HUES6 (cell line): ENCODE measurements around the gene ARF5.

Source experiments
- H3K27ac ChIP-seq: 2 replicates; pipeline ENCODE4 v1.7.0; 2013; ENCODE audit warnings: low read depth, mild to moderate bottlenecking, low read length, inconsistent platforms
- H3K27me3 ChIP-seq: 2 replicates; pipeline ENCODE4 v1.6.1; 2013; ENCODE audit warnings: low read length; ENCODE audit not compliant: control insufficient read depth, insufficient read depth
- H3K36me3 ChIP-seq: 2 replicates; pipeline ENCODE4 v1.6.1; 2013; ENCODE audit warnings: low read length; ENCODE audit not compliant: control insufficient read depth, insufficient read depth
- H3K4me1 ChIP-seq: 2 replicates; pipeline ENCODE4 v1.6.1; 2013; ENCODE audit warnings: low read length; ENCODE audit not compliant: control insufficient read depth, insufficient read depth
- H3K4me3 ChIP-seq: 2 replicates; pipeline ENCODE4 v1.5.1; 2013; ENCODE audit warnings: low read depth, low read length
- H3K9ac ChIP-seq: one replicate; pipeline ENCODE4 v1.6.1; 2013; ENCODE audit warnings: mild to moderate bottlenecking, low read length
- H3K9me3 ChIP-seq: 2 replicates; pipeline ENCODE4 v1.6.1; 2013; ENCODE audit warnings: low read depth, low read length; ENCODE audit not compliant: control insufficient read depth, insufficient read depth

Gene ARF5

DNA sequence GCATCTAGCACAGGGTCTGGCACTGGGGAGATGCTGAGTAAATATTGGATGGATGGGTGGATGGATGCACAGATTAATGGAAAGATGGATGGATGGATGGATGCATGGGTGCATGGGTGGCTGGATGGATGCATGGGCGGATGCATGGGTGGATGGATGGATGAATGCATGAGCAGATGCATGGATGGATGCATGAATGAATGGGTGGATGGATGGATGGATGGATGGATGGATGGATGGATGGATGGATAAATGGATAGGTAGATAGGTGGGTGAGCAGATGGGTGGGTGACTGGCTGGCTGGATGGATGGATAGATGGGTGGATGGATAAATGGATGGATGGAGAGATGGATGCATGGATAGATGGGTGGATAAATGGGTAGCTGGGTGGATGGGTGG lies 24.1 kb downstream of the ARF5 start:
- peaks cover 4% of the 10 kb centered on the region; the same call in 1 of the 2 replicates for H3K4me1 ChIP-seq
- peaks cover 49% of the 10 kb centered on the region for H3K27me3 ChIP-seq

GRCh38 chr7:127616724-127617123 lies 28.5 kb downstream of the ARF5 start:
- Histone ChIP-seq H3K27ac (no peak overlapping the region), H3K4me1 (peaks cover 4% of the 10 kb centered on the region; the same call in 1 of the 2 replicates), H3K9me3 (no peaks in the 10 kb centered on the region), H3K9ac (no peak overlapping the region), H3K27me3 (peaks cover 83% of the 10 kb centered on the region), H3K4me3 (no peak overlapping the region), H3K36me3 (no peaks in the 10 kb centered on the region)

More for the DNA sequence above, 24.1 kb downstream of the ARF5 start:
- H3K9ac ChIP-seq: no peak overlapping the region
- no peak overlapping the region for H3K27ac ChIP-seq
- no peak overlapping the region for H3K4me3 ChIP-seq
- no peaks in the 10 kb centered on the region for H3K36me3 ChIP-seq
- peaks cover 6% of the 10 kb centered on the region; the same call in 1 of the 2 replicates for H3K9me3 ChIP-seq

GRCh38 chr7:127618042-127618441 lies 29.8 kb downstream of the ARF5 start, which contains the start of gene PAX4:
Gene PAX4, minus strand, starts transcription at chr7:127618142. Its CDS starts 2,214 bp downstream, at chr7:127615928.
- H3K27ac ChIP-seq: no peak within 1 kb of the TSS
- H3K9ac ChIP-seq: no peak within 1 kb of the TSS
- H3K27me3 ChIP-seq: peaks cover 80% of the 10 kb centered on the region
- no peak within 1 kb of the TSS for H3K4me3 ChIP-seq
- peaks cover 4% of the 10 kb centered on the region; the same call in 1 of the 2 replicates for H3K4me1 ChIP-seq
- H3K36me3 ChIP-seq: no peaks in the 10 kb centered on the region
- H3K9me3 ChIP-seq: no peaks in the 10 kb centered on the region

- Histone ChIP-seq H3K4me1 (peaks cover 4% of the 10 kb centered on the region; the same call in 1 of the 2 replicates), H3K27ac (no peak overlapping the region), H3K36me3 (no peaks in the 10 kb centered on the region), H3K9ac (no peak overlapping the region), H3K9me3 (no peaks in the 10 kb centered on the region), H3K27me3 (peaks cover 73% of the 10 kb centered on the region), H3K4me3 (no peak overlapping the region)
Observed at GRCh38 chr7:127618775-127619174, 30.6 kb downstream of the ARF5 start.

GRCh38 chr7:127619681-127620405 lies 31.6 kb downstream of the ARF5 start:
- peaks cover 63% of the 10 kb centered on the region for H3K27me3 ChIP-seq

GRCh38 chr7:127620406-127621233 lies 32.4 kb downstream of the ARF5 start:
- Histone ChIP-seq H3K36me3 (no peaks in the 10 kb centered on the region), H3K4me1 (peaks cover under 1% of the 10 kb centered on the region; the same call in 1 of the 2 replicates), H3K9me3 (no peaks in the 10 kb centered on the region), H3K9ac (peak overlapping the region; percentile 3), H3K27me3 (peaks cover 55% of the 10 kb centered on the region), H3K4me3 (peak overlapping the region; percentile 62), H3K27ac (no peak overlapping the region)

More at GRCh38 chr7:127619681-127620405, 31.6 kb downstream of the ARF5 start:
- Histone ChIP-seq H3K9me3 (no peaks in the 10 kb centered on the region), H3K4me3 (peak overlapping the region; percentile 62), H3K36me3 (no peaks in the 10 kb centered on the region), H3K9ac (no peak overlapping the region), H3K4me1 (peaks cover 4% of the 10 kb centered on the region; the same call in 1 of the 2 replicates), H3K27ac (no peak overlapping the region)

DNA sequence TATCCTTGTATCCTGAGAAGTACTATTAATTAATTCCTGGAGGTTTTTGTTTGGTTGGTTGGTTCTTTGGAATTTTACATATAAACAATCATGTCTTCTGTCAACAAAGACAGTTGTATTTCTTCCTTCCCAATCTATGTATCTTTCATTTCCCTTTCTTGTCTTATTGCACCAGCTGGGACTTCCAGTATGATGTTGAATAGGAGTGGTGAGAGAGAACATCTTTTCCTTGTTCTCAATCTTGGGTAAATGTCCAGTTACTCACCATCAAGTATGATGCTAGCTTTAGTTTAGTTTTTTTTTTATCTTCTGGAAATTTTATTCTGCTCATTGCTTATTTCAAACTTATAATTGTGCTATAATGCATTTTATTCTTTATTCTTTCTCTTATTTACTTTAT lies 37.1 kb downstream of the ARF5 start:
- no peak overlapping the region for H3K27ac ChIP-seq
- H3K9me3 ChIP-seq: no peaks in the 10 kb centered on the region
- no peak overlapping the region for H3K9ac ChIP-seq
- no peak overlapping the region for H3K4me3 ChIP-seq
- 0 out of 2 replicates have a peak, but pooled peaks cover 5% of the 10 kb centered on the region for H3K4me1 ChIP-seq
- H3K36me3 ChIP-seq: no peaks in the 10 kb centered on the region
- H3K27me3 ChIP-seq: peaks cover 8% of the 10 kb centered on the region

- H3K9me3 ChIP-seq: no peaks in the 10 kb centered on the region
- no peaks in the 10 kb centered on the region for H3K36me3 ChIP-seq
- H3K4me3 ChIP-seq: no peak overlapping the region
- H3K27me3 ChIP-seq: no peaks in the 10 kb centered on the region
- H3K9ac ChIP-seq: no peak overlapping the region
- no peak overlapping the region for H3K27ac ChIP-seq
- H3K4me1 ChIP-seq: 0 out of 2 replicates have a peak, but pooled peaks cover 5% of the 10 kb centered on the region
Observed at GRCh38 chr7:127628445-127628844, 40.2 kb downstream of the ARF5 start.

GRCh38 chr7:127629268-127629854 lies 41.1 kb downstream of the ARF5 start:
- Histone ChIP-seq H3K9me3 (no peaks in the 10 kb centered on the region), H3K27me3 (no peaks in the 10 kb centered on the region; the same call in 1 of the 2 replicates), H3K4me1 (0 out of 2 replicates have a peak, but pooled peaks cover 5% of the 10 kb centered on the region), H3K27ac (no peak overlapping the region), H3K9ac (no peak overlapping the region), H3K4me3 (no peak overlapping the region), H3K36me3 (no peaks in the 10 kb centered on the region)

- no peak overlapping the region for H3K9ac ChIP-seq
- no peaks in the 10 kb centered on the region for H3K36me3 ChIP-seq
- no peak overlapping the region for H3K27ac ChIP-seq
- no peak overlapping the region for H3K4me3 ChIP-seq
- no peaks in the 10 kb centered on the region; the same call in 1 of the 2 replicates for H3K27me3 ChIP-seq
- H3K4me1 ChIP-seq: peaks cover 5% of the 10 kb centered on the region; the same call in 1 of the 2 replicates
- no peaks in the 10 kb centered on the region for H3K9me3 ChIP-seq
Observed at GRCh38 chr7:127632276-127632910, 44.2 kb downstream of the ARF5 start.
